Body of pancreas (tissue), 4 donors: ENCODE results near the gene FOXP1. TPM values are rescaled to one million over a fixed set of nuclear protein-coding genes. Genes with fewer than 3 reads are reported as not detected.

Experiments
- ATAC-seq: fragments of 150-250 bp; one replicate; pipeline ENCODE4 v1.9.1; 2016
- DNase-seq, 4 donors: peaks; one replicate each; pipeline ENCODE4 v3.0.0-alpha.2; 2019
- H3K27ac ChIP-seq, 4 donors: fragments of 200-600 bp; sonication (generic); 1 replicate in 3 of 4; 2 replicates in 1 of 4; pipeline versions ENCODE4 v1.5.1 to v1.6.1; 2016 to 2019; ENCODE audit warnings: mild to moderate bottlenecking in 1 of 4, mixed read lengths in 1 of 4, moderate library complexity in 1 of 4
- H3K27me3 ChIP-seq, 2 donors: fragments of 200-600 bp; sonication (generic); one replicate each; pipeline ENCODE4 v1.6.0; 2016; ENCODE audit warnings: mild to moderate bottlenecking in 1 of 2
- H3K36me3 ChIP-seq, 2 donors: fragments of 200-600 bp; sonication (generic); replicated peaks in 1 of 2; 2 replicates each; pipeline ENCODE4 v1.5.1; 2016; ENCODE audit warnings: low read depth in 2 of 2; ENCODE audit not compliant: insufficient read depth in 1 of 2
- H3K4me1 ChIP-seq: fragments of 200-600 bp; sonication (generic); one replicate; pipeline ENCODE4 v1.6.0; 2016
- H3K4me3 ChIP-seq, 2 donors: fragments of 200-600 bp; sonication (generic); 1 replicate in 1 of 2; 2 replicates in 1 of 2; pipeline ENCODE4 v1.5.1; 2016 to 2019
- H3K9me3 ChIP-seq, 3 donors: fragments of 200-600 bp; sonication (generic); 1 replicate in 2 of 3; 2 replicates in 1 of 3; pipeline ENCODE4 v1.5.1; 2016
- POLR2A ChIP-seq, 3 donors: fragments of 450-650 bp; IDR thresholded peaks; one replicate each; pipeline ENCODE4 v1.6.1; 2016; ENCODE audit warnings: antibody characterized with exemption in 3 of 3, mild to moderate bottlenecking in 2 of 3
- WGBS, 2 donors: methylation state at CpG; one replicate each; pipeline ENCODE4 v1.1.5; 2017; 5-methylcytosine and 5-hydroxymethylcytosine counted together
- intact Hi-C: fragments of 100-400 bp; cut with DNase I; formaldehyde crosslinking; loops from one replicate; pipeline ENCODE4 v1.15.1; 2023
- total RNA-seq, 2 donors: library from RNA; depleted of rRNA; stranded (reverse); fragments of >200 nt; gene quantifications; one replicate each; pipeline ENCODE4 v1.1.0, GENCODE V29; 2016
- TF ChIP-seq, protein P1 (sequence below), 7 experiments: fragments of 450-650 bp in 4 of 7; fragments of 200-600 bp in 3 of 7; sonication (generic) in 3 of 7; IDR thresholded peaks; one replicate each; pipeline ENCODE4 v1.5.1; 2016 to 2019; ENCODE audit warnings: antibody characterized with exemption in 7 of 7

The FOXP1 gene
- total RNA-seq, 2 donors from 2014 or later: 85.7 to 86.1 TPM

DNA sequence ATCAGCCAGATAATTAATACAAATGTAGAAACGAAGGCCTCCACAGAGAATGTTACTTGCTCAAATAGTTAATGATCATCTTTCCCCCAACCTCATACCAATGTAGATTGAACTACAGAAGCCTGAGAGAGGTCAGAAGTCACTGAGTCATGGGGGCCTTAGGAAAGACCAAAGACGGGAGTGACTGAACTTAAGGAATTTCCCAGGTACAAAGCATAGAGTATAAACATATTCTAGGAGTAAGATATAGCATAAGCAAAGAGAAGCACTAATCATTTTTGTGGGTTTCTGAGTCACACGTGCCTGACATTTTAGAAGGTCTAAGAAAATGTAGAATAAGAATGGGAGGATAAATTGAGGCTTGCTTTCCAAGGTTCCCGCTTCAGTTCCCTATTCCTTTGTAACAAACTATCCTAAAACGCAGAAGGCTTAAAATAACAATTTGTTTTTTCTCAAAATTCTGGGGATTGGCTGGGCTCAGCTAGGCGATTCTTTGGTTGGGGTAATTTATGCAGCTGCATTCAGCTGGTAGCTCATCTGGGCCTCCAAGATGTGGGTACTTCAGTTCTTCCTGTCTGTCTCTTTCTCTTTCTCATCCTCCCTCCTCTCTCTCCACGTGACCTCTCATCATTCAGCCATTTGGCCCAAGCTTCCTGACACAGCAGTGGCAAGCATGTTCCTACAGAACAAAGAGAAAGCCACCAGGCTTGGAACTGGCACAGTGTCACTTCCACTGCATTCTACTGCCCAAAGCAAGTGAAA, 422.6 kb downstream of the FOXP1 start:
- H3K4me1 ChIP-seq: peaks cover 18% of the 10 kb centered on the region
- H3K36me3 ChIP-seq: no peaks in the 10 kb centered on the region
- intact Hi-C loops: no loop called here
- DNase-seq (no peak), ATAC-seq (no peak)
- 94% methylated on average over 7 of the region's 7 CpGs for WGBS, 2 donors
- no peaks in the 10 kb centered on the region for H3K9me3 ChIP-seq
- TF ChIP-seq, protein P1, sequence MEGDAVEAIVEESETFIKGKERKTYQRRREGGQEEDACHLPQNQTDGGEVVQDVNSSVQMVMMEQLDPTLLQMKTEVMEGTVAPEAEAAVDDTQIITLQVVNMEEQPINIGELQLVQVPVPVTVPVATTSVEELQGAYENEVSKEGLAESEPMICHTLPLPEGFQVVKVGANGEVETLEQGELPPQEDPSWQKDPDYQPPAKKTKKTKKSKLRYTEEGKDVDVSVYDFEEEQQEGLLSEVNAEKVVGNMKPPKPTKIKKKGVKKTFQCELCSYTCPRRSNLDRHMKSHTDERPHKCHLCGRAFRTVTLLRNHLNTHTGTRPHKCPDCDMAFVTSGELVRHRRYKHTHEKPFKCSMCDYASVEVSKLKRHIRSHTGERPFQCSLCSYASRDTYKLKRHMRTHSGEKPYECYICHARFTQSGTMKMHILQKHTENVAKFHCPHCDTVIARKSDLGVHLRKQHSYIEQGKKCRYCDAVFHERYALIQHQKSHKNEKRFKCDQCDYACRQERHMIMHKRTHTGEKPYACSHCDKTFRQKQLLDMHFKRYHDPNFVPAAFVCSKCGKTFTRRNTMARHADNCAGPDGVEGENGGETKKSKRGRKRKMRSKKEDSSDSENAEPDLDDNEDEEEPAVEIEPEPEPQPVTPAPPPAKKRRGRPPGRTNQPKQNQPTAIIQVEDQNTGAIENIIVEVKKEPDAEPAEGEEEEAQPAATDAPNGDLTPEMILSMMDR (IDR thresholded peaks at IDR 0.05): no peak
- no peak for TF ChIP-seq POLR2A (IDR thresholded peaks at IDR 0.05)
- H3K4me3 ChIP-seq: no peak overlapping the region
- H3K27ac ChIP-seq: no peak overlapping the region
- no peaks in the 10 kb centered on the region for H3K27me3 ChIP-seq

DNA sequence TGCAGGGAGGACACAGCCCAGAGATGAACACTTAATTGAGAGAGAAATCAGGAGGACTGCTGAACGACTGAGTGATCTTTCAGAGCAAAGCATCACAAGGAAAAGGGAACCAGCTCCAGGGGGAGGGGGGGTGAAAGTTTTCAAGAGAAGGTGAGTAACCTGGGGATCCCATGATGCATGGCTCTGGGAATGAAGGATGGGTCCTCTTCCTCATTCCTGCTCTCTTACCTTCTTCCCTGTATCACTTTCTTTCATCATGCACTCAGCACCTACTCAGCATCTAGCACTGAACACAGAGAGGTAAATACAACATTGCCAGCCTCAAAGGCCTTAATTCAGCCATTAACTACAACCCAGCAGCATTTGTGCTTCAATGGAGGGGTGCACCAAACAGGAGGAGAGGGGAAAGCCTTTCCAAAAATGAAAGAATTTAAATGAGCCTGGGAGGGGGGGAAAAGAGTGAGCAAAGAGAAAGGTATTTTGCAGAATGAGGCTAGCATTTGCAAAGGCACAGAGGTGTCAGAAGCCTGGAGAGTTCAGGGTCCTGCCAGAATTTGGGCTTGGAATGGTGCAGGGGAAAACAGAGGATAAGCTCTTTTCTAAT, 427.4 kb downstream of the FOXP1 start:
- no peak for DNase-seq

DNA sequence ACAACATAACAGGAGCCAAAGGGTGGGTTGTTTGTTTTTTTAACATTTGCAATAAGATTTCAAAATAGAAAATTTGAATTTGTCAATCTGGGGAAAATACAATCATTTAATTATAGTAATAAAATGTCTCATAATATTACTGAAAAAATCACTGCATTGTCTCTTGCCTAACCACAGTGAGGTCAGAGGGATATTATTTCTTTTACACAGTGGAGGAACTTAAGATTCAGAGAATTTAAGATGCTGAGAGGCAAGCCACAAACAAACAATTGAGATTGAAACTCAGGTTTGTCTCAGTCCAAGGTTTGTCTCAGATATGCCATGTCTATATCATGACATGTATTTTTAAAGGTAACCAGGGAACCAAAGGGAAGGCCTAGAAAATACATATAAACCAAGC, 428.7 kb downstream of the FOXP1 start:
- TF ChIP-seq POLR2A (IDR thresholded peaks at IDR 0.05): no peak
- TF ChIP-seq, protein P1 (IDR thresholded peaks at IDR 0.05): no peak
- no peak for DNase-seq
- Histone ChIP-seq H3K27me3 (no peaks in the 10 kb centered on the region), H3K27ac (no peak overlapping the region), H3K9me3 (no peaks in the 10 kb centered on the region), H3K4me1 (peaks cover 11% of the 10 kb centered on the region), H3K36me3 (no peaks in the 10 kb centered on the region), H3K4me3 (no peak overlapping the region)
- no peak for ATAC-seq
- intact Hi-C loops: no loop called here

More for the DNA sequence above, 427.4 kb downstream of the FOXP1 start:
- Histone ChIP-seq H3K36me3 (no peaks in the 10 kb centered on the region), H3K9me3 (no peaks in the 10 kb centered on the region), H3K27me3 (no peaks in the 10 kb centered on the region), H3K4me1 (peaks cover 7% of the 10 kb centered on the region), H3K4me3 (no peak overlapping the region), H3K27ac (no peak overlapping the region)
- WGBS, 2 donors: 50 to 65% methylated on average over 1 of the region's 1 CpG
- intact Hi-C loops: no loop called here
- TF ChIP-seq POLR2A (IDR thresholded peaks at IDR 0.05): no peak
- TF ChIP-seq, protein P1 (IDR thresholded peaks at IDR 0.05): no peak
- no peak for ATAC-seq

DNA sequence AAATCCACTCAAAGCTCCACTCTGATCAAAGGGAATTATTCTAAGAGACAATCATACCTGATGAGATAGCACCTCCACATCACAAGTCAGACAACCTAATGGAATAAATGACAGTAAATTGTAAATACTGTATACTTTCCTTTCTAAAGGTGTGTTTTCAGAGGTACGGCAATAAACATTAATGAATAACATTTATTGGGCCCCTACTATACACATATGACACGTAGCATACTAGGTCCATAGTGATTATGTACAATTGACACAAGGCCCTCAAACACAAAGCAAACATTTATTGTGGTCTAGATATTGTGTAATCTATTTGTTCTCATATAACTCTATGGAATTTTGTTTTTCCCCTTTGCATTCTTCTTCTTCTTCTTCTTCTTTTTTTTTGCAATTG, 429.8 kb downstream of the FOXP1 start:
- no peak for ATAC-seq
- Histone ChIP-seq H3K27ac (no peak overlapping the region), H3K27me3 (no peaks in the 10 kb centered on the region), H3K36me3 (no peaks in the 10 kb centered on the region), H3K4me1 (peaks cover 11% of the 10 kb centered on the region), H3K9me3 (no peaks in the 10 kb centered on the region), H3K4me3 (no peak overlapping the region)
- TF ChIP-seq POLR2A (IDR thresholded peaks at IDR 0.05): no peak
- TF ChIP-seq, protein P1 (IDR thresholded peaks at IDR 0.05): no peak
- 63 to 67% methylated on average over 2 of the region's 2 CpGs for WGBS, 2 donors
- no peak for DNase-seq
- intact Hi-C loops: no loop called here

- Histone ChIP-seq H3K4me1 (peaks cover 11% of the 10 kb centered on the region), H3K9me3 (no peaks in the 10 kb centered on the region), H3K27ac (no peak overlapping the region), H3K4me3 (no peak overlapping the region), H3K27me3 (no peaks in the 10 kb centered on the region), H3K36me3 (no peaks in the 10 kb centered on the region)
- no peak for DNase-seq
- TF ChIP-seq, protein P1 (IDR thresholded peaks at IDR 0.05): no peak
- TF ChIP-seq POLR2A (IDR thresholded peaks at IDR 0.05): no peak
- no peak for ATAC-seq
- 53 to 75% methylated on average over 8 of the region's 8 CpGs for WGBS, 2 donors
- intact Hi-C loops: no loop called here
These were observed 430.6 kb downstream of the FOXP1 start for GRCh38 chr3:71152892-71153265.
